GM21390 (cell line): ENCODE results near the gene EXOSC5.
"Not testable (repeated sequence)": the region's sequence is repeated elsewhere in the genome, so short reads cannot be mapped to it uniquely, and the experiment has no call there.

Source experiments
- ATAC-seq: cut with Tn5 transposase; IDR thresholded peaks from one replicate; pipeline ENCODE4 v1.9.1; 2021; ENCODE audit not compliant: unreplicated experiment

EXOSC5 gene

DNA sequence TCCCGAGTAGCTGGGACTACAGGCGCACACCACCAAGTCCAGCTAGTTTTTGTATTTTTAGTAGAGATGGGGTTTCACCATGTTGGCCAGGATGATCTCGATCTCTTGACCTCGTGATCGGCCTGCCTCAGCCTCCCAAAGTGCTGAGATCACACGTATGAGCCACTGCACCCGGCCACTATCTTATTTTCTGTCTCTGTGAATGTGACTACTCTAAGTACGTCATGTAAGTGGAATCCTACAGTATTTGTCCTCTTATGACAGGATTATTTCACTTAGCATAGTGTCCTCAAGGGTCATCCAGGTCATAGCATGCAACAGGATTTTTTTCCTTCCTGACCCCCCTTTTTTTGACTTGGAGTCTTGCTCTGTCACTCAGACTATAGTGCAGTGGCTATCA, 25.6 kb downstream of the EXOSC5 start:
- no peak for ATAC-seq

DNA sequence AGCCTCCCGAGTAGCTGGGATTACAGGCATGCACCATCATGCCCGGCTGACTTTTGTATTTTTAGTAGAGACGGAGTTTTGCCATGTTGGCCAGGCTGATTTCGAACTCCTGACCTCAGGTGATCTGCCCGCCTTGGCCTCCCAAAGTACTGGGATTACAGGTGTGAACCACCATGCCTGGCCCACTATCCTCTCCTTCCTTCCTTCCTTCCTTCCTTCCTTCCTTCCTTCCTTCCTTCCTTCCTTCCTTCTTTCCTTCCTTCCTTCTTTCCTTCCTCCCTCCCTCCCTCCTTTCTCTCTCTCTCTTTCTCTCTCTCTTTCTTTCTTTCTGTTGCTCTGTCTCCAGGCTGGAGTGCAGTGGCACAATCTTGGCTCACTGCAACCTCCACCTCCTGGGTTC, 26.0 kb downstream of the EXOSC5 start:
- ATAC-seq = not testable (repeated sequence)

DNA sequence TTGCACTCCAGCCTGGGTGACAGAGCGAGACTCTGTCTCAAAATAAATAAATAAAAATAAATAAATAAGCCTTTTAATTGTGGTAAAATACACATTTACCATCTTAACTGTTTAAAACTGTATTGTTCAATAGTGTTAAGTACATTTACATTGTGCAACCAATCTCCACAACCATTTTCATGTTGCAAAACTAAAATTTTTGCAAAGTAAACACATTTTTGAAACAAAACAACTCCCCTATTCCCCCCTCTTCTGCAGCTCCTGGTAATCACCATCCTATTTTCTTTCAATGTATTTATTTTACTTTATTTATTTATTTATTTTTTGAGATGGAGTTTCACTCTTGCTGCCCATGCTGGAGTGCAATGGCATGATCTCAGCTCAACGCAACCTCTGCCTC, 27.4 kb downstream of the EXOSC5 start:
- no peak for ATAC-seq

DNA sequence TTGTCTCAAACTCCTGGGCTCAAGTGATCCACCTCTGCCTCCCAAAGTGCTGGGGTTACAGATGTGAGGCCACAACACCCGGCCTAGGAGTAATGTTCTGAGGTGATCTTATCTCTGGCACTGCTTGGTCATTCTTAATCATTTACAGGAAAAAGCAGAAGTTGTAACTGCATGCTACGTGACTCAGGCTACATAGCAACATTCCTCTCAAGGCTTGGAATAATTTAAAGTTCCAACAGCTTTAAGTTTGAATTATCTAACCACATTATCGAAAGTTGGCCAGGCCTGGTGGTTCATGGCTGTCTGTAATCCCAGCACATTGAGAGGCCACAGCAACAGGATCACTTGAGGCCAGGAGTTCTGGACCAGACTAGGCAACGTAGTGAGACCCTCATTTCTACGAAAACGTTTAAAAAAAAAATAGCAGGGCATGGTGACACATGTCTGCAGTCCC, 29.3 kb downstream of the EXOSC5 start:
- no peak for ATAC-seq

DNA sequence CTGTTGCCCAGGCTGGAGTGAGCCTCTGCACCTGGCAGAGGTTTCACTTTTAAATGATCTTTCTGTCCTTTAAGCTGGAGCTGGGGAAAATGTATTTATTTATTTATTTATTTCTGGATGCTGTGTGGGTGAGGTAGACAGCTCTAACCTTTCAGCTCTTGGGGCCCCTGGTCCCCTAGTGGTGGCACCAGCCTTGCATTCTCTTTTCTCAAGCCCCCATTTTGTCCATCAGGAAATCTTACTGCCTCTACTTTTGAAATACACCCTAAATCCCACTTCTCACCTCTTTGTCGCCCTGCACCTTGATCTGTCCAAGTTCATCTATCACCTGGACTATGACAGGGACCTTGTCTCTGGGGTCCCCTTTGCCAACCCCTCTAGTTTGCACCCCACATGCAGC, 31.1 kb downstream of the EXOSC5 start:
- ATAC-seq = no peak

- no peak for ATAC-seq
Measured at GRCh38 chr19:41364524-41365391, 32.4 kb downstream of the EXOSC5 start.

DNA sequence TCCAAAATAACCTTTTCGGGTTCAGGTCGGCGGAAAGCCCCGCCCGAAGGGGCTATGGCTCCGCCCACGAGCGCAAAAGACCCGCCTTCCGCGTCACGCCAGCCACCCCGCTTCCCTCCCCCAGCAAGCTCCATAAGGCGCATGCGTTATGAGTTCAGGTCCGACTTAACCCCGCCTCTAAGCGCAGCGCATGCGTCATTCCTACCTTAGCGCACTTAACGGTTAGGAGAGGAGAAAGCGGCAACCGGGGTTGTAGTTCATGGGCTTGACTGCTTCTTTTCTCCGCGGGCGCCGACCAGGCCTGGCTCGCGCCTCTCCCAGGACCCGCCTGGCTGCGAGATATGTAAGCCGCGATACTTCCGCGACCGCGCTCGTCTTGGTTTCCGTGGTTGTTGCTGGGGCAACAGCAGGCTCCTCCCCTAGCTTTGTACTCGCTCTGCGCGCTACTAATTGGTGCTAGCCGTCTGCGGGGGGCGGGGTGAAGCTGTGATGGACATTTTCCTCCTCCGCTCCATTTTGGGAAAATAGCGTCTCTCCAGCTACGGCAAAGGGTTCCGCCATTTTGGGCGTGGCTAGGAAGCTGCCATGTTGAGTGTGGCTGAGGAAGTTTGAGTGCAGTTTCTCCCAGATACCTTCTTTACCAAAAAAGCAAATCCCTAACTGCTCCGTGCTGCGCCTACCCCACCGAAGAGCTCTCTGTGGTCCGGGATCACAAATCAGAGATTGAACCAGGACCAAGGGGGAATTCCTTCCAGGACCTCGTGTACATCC, 33.2 kb downstream of the EXOSC5 start, which contains the start of gene B9D2:
TSS of gene B9D2 (minus strand) at position 397 of the 771 bp plus-strand sequence. CDS start 630 bp downstream, outside the sequence.
- peak; percentile 83 for ATAC-seq

DNA sequence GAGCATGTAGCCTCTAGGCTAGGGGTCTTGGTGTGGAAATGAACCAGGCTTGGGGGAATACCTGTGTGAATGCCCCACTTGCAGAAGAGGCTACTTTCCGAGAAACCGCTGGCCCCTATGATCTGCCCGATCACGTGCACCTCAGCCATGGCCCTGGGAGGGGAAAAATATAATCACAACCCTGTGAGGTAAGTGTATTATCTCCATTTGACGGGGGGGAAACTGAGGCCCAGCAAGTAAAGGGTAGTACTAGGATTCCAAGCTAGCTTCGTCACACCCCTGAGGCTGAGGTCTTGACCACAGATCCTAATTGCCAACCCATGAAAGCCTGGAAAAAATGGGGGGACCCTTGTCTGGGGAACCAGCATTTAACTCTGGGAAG, 33.8 kb downstream of the EXOSC5 start:
- ATAC-seq = no peak

DNA sequence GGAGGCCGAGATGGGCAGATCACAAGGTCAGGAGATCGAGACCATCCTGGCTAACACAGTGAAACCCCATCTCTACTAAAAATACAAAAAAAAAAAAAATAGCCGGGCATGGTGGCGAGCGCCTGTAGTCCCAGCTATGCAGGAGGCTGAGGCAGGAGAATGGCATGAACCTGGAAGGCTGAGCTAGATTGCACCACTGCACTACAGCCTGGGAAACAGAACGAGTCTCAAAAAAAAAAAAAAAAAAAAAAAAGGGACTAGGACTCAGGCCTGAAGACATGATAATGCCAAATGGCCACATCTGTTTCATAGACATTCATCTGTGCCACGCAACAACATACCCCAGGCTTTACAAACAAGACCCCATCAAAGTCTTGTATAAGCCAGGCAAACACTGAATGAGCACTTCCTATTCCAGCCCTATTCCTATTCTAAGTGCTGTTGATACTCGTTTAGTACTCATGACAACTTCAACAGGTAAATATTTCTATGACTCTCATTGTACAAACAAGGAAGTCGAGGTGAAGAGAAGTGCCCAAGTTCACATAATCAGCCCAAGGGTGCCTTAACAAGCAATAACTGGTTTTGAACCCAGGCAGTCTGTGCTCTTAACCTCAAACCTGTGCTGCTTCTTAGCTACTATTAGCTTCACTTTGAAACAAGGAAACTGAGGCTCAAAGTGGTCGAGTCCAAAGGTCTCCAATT, 34.9 kb downstream of the EXOSC5 start:
- ATAC-seq = no peak

DNA sequence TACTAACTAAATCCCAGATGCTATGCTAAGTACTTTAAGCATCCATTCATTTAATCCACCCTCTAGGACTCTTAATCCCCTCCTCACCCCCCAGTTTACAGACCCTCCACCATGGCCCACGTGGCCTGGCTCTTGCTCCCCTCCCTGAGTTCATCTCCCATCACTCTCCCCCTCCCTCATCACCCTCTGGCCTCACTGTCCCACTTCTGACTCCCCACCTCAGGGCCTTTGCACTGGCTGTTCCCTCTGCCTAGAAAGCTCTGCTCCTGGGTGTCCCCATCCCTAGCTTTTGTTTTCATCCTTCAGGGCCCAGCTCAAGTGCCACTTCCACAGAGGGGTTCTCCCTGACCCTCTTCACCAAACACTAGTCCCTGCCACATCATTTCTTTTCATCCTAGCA, 37.4 kb downstream of the EXOSC5 start:
- ATAC-seq = no peak

- no peak for ATAC-seq
Measured at GRCh38 chr19:41357746-41358145, 39.4 kb downstream of the EXOSC5 start.

DNA sequence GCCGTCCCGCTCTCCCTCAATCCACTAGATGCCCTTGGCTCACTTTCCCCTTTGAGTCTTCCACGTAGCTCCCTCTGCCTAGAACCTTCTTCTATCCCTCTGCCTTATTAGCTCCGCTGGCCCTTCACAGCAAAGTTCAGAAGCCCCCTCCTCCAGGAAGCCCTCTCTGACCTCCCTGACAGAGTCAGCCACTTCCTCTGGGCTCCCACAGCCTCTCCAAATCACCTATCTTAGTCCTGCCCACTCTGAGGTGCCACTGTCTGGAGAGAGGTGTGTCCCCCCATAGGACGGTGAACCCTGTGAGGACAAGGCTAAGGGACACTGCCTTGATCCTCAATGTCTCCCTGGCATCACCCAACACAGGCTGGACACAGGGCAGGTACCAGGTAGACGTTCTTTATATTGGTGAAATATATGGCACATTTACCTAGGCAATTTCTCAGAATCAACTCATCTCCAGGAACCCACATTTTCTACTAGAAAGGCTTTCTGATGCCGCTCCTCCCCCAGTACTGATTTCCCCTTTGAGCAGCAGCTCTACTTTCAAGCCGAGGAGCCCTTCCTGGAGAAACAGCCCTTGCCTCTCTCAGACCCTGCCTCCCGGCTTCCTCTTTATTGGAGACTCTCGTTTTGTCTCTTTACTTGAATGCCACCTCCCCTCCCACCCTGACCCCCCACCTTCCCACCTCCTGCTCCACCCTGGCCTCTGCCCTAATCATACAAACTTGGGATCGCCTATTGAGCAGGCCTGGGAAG, 40.0 kb downstream of the EXOSC5 start:
- ATAC-seq = no peak

DNA sequence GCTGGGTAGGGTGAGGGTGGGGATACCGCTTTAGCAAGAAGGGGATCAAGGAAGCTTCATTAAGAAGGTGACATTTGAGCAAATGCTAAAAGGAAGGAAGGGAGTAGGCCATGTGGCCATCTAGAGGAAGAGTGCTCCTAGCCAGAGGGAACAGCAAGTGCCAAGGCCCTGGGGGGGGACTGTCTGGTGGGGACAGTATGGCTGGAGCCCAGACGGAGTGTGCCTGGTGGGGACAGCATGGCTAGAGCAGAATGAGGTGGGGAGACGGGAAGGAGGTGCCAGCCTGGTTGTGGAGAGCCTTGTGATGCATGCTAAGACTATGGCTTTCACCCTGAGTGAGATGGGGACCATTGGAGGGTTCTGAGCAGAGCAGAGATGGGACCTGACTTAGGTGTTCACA, 41.4 kb downstream of the EXOSC5 start:
- no peak for ATAC-seq

DNA sequence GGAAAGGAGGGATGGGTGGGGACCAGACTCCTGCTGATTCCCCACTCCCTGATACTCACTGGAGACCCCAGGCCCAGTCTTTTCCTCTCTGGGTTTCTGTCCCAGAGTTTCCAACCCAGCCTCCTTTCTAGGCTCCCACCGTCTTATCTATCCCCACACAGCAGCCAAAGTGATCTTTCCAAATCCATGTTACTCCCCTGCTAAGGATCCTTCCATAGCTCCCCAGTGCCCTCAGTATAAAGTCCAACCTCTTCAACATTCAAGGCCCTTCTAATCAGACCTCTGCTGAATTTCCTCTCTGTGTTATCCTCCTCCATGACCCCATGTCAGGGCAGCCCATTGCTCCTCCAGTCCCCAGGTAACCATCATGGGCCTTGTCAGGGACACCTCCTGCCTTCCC, 42.1 kb downstream of the EXOSC5 start:
- no peak for ATAC-seq

DNA sequence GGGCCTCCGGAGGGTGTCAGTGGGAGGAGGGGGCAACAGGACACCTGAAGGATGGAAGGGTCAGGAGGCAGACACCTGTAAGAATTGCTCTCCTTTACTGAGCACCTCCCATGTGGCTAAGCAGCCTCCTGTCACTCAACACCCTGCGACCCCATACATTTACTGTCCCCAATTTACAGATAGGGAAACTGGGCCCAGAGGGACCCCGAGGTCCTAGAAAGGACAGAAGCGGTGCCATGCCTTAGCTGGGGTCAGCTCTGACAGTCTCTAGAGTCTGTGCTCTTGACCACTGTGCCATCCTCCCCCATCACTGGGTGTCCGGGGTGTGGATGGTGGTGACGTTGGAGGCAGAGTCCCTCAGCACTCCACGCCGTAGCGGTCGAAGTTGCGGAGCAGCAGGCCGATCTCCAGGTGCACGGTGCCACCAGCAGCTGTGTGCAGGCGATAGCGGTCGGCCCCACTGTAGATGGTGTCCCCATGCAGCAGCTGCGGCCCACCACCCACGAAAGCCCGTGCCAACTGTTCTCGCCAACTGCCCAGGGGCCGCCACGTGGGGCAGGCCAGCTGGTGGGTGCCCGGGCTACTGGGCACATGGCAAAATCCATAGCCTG, 42.7 kb downstream of the EXOSC5 start:
- ATAC-seq = no peak

GRCh38 chr19:41353466-41354342, 43.5 kb downstream of the EXOSC5 start, which contains the start of gene TGFB1:
Gene TGFB1 (minus strand): TSS chr19:41353922. CDS start chr19:41353044, 878 bp downstream.
- no peak for ATAC-seq

GRCh38 chr19:41352609-41353465, 44.3 kb downstream of the EXOSC5 start:
- no peak for ATAC-seq

GRCh38 chr19:41352279-41352608, 44.9 kb downstream of the EXOSC5 start:
- no peak for ATAC-seq
